GM12875 (cell line): ENCODE measurements around the gene GAS7.

ENCODE experiments used
- H3K4me3 ChIP-seq: one replicate; pipeline ENCODE4 v1.5.1; 2011; ENCODE audit warnings: low read depth, low read length, control low read depth
- TF ChIP-seq, protein P1 (sequence below): IDR thresholded peaks from 2 replicates; pipeline ENCODE4 v1.5.1; 2011; ENCODE audit warnings: low read depth, mild to moderate bottlenecking, control low read depth, inconsistent platforms, low read length, moderate library complexity, borderline replicate concordance; ENCODE audit not compliant: insufficient read depth

The GAS7 gene

DNA sequence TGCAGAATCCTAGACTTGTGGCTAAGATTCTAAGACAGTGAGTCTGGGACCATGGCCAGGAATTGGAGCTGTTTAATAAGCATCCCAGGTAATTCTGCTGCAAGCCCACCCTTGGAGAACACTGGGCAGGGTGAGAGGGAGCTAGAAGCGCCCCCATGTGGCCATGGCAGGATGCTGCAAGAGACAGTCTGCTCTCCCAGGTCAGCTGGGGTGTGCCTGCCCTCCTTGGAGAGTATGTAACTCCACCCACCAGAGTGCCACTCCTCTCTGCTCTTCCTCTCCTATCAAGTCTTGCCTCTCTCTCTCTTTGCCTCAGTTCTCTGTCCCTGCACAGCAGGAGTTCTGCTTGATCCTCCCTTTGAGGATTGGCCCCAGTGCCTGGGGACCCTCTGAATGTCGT is 308.3 kb downstream of the GAS7 start:
- H3K4me3 ChIP-seq, result no peak overlapping the region
- TF ChIP-seq, protein P1, sequence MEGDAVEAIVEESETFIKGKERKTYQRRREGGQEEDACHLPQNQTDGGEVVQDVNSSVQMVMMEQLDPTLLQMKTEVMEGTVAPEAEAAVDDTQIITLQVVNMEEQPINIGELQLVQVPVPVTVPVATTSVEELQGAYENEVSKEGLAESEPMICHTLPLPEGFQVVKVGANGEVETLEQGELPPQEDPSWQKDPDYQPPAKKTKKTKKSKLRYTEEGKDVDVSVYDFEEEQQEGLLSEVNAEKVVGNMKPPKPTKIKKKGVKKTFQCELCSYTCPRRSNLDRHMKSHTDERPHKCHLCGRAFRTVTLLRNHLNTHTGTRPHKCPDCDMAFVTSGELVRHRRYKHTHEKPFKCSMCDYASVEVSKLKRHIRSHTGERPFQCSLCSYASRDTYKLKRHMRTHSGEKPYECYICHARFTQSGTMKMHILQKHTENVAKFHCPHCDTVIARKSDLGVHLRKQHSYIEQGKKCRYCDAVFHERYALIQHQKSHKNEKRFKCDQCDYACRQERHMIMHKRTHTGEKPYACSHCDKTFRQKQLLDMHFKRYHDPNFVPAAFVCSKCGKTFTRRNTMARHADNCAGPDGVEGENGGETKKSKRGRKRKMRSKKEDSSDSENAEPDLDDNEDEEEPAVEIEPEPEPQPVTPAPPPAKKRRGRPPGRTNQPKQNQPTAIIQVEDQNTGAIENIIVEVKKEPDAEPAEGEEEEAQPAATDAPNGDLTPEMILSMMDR, result peak; percentile 78

DNA sequence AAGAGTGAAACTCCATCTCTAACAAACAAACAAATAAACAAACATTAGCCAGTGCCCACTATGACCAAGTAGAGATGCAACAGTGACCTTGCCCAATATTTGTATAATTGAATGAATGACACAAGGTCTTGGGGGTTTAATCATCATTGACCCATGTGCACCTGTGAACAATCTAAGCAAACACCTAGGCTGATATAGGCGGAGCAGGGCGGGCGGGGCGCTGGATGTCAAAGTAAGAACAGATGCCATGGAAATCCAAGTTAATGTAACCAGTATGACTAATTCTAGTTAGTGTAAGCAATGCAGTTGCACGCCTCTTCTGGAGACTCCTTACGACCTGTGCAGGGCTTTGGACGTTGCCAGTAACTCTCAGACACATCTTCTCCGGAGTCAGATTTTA is 310.9 kb downstream of the GAS7 start:
- TF ChIP-seq, protein P1, result no peak
- no peak overlapping the region for H3K4me3 ChIP-seq

DNA sequence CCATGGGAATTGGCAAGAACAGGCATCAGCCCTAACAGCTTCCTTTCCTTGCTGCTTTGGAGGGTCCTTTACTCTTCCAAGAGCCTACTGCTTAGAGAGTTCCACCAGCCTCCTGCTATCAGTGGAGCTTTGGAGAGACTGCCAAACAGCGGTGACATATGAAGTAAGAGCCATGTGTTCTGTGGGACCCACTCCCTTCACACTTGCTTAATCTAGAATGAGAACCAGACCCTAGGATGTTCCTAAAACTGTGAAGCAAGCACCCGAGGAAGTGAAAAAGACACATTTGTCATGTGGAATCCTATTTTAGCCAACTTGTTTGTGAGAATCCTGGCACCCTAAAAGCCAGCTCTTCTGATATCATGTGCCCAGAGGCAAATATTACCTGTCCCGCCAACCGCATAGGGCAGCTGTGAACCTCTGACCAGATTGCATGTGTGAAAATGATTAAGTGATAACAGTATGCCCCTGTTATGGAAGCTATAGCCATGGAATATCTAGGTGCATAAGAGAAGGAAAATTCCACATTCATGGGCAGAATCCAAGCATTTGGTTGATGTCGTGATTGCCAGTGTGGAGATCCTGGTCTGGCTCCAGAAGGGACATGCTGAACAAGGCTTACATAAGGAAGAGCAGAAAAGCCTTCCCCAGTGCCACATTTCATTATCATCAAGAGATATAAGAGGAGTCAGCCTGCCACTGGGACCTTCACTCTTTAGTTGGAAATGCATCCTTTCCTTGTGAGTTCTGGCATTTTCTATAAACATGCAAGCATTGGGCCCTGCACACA is 312.1 kb downstream of the GAS7 start:
- TF ChIP-seq, protein P1, result no peak
- no peak overlapping the region for H3K4me3 ChIP-seq

DNA sequence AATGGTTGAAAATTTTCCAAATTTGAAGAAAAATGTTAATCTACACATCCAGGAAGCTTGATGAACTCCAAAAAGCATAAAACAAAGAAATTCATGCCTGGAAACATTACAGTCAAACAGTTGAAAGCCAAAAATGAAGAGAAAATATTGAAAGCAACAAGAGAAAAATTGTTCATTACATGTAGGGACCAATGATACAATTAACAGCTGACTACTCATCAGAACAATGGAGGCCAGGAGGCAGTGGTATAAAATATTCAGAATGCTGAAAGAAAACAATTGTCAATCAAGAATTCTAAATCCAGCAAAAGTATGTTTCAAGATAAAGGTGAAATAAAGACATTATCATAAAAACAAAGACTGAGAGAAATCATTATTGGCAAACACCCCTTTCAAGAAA is 315.0 kb downstream of the GAS7 start:
- TF ChIP-seq, protein P1, result no peak

DNA sequence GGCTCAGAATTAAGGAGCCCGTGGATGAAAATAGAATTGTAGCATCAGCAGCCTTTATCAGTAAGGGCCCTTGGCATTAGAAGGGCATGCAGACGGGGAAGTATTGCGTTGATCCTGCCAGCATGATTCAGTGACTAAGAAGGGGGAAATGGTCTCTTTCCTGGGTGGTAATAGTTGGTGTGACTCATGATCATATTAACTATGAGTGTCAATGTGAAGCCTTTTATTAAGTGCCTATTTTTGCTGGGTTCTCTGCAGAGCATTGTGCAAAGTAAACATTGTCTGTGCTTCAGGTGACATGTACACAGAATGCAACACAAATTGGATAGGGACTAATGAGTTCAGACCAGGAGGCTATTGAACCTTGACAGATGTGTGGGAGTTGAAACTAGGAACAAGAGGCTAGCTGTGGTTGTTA is 317.8 kb downstream of the GAS7 start:
- TF ChIP-seq, protein P1, result no peak
- no peak overlapping the region for H3K4me3 ChIP-seq

More for the DNA sequence above, 315.0 kb downstream of the GAS7 start:
- no peak overlapping the region for H3K4me3 ChIP-seq

DNA sequence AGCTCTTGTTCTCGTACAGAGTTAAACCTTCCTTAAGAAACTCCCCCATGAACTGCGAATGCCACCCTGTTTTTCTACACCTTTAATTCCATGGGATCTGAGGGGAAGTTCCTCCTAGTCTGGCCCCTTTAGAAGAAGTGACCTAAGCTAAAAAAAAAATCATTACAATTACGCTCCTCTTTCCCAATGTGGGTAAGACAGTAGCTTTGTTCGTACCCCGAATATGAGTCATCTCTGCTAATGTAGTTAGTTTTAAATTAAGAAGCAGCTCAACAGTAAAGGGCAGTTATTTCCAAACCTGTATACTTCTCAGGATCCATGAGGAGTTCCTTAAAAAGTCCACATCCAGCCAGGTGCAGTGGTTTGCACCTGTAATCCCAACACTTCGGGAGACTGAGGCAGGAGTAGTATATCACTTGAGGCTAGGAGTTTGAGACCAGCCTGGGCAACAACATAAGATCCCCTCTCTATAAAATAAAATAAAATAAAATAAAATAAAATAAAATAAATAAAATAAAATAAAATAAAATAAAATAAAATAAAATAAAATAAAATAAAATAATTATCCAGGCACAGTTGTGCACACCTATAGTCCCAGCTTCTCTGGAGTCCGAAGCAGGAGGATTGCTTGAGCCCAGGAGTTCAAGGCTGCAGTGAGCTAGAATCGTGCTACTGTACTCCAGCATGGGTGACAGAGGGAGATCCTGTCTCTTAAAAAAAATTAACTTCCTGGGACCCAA is 319.4 kb downstream of the GAS7 start:
- TF ChIP-seq, protein P1, result no peak
- H3K4me3 ChIP-seq, result no peak overlapping the region
